Suprapubic skin (tissue), 4 donors: Measurements from ENCODE around the gene EP300.

ENCODE experiments used
- EP300 ChIP-seq: sonication (generic); formaldehyde crosslinking; IDR thresholded peaks from one replicate; pipeline ENCODE4 v1.6.1; 2017; ENCODE audit warnings: antibody characterized with exemption
- POLR2A ChIP-seq, 2 donors: fragments of 450-650 bp; IDR thresholded peaks; one replicate each; pipeline ENCODE4 v1.6.1; 2017; ENCODE audit warnings: antibody characterized with exemption in 2 of 2, mild to moderate bottlenecking in 2 of 2, moderate library complexity in 2 of 2
- POLR2AphosphoS5 ChIP-seq, 3 donors: sonication (generic); formaldehyde crosslinking; IDR thresholded peaks; one replicate each; pipeline ENCODE4 v1.6.1; 2017; ENCODE audit warnings: antibody characterized with exemption in 3 of 3
- TF ChIP-seq, protein P1 (sequence below), 2 donors: fragments of 200-600 bp in 1 of 2; fragments of 450-650 bp in 1 of 2; sonication (generic) in 1 of 2; IDR thresholded peaks; one replicate each; pipeline ENCODE4 v1.5.1; 2016 to 2019; ENCODE audit warnings: antibody characterized with exemption in 2 of 2, mild to moderate bottlenecking in 1 of 2, moderate library complexity in 1 of 2

DNA sequence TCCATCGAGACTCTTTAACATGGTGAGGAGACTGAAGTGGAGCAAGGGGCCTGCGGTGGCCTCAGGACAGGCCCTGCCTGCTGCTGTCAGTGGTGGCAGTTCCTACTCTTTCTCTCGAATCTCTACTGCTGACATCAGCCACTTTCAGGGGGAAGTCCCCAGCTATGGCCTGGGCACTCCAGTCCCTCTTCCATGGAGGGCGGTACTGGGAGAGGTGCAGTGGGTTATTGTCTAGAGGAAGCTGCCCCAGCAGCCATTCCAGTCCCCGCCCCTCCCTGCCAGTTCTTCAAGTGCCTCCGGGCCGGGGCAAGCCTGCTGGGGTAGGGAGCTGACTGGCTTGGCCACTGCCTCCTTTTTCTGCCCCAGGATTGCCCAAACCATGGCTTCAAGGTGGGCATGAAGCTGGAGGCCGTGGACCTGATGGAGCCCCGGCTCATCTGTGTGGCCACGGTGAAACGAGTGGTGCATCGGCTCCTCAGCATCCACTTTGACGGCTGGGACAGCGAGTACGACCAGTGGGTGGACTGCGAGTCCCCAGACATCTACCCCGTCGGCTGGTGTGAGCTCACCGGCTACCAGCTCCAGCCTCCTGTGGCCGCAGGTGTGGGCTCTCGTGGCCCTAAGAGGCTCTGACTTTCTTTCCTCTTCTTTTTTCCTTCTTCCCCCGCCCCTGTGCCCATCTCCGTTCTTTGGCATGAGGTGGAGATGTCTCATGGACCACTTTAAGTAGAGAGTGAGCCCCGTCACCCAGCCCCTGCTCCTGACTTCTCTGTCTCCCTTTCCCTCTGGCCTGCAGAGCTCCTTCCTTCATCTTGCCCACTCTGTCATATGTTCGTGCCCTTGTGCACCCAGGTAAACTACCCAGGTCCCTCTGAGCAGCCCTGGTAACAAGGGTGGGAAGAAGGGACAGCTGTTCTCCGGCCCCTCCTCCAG lies 134.6 kb downstream of the EP300 start:
- TF ChIP-seq, protein P1, sequence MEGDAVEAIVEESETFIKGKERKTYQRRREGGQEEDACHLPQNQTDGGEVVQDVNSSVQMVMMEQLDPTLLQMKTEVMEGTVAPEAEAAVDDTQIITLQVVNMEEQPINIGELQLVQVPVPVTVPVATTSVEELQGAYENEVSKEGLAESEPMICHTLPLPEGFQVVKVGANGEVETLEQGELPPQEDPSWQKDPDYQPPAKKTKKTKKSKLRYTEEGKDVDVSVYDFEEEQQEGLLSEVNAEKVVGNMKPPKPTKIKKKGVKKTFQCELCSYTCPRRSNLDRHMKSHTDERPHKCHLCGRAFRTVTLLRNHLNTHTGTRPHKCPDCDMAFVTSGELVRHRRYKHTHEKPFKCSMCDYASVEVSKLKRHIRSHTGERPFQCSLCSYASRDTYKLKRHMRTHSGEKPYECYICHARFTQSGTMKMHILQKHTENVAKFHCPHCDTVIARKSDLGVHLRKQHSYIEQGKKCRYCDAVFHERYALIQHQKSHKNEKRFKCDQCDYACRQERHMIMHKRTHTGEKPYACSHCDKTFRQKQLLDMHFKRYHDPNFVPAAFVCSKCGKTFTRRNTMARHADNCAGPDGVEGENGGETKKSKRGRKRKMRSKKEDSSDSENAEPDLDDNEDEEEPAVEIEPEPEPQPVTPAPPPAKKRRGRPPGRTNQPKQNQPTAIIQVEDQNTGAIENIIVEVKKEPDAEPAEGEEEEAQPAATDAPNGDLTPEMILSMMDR (IDR thresholded peaks at IDR 0.05) = no peak
- TF ChIP-seq POLR2AphosphoS5 (IDR thresholded peaks at IDR 0.05) (no peak), POLR2A (IDR thresholded peaks at IDR 0.05) (no peak), EP300 (no peak)
